ENCODE results near the gene GAPVD1. TPM values are rescaled to one million over a fixed set of nuclear protein-coding genes. Genes with fewer than 3 reads are reported as not detected.
"Not testable (repeated sequence)": the region's sequence is repeated elsewhere in the genome, so short reads cannot be mapped to it uniquely, and the experiment has no call there.

GAPVD1 gene
- total RNA-seq, 1 donor from 2014 or later: 50.0 TPM

DNA sequence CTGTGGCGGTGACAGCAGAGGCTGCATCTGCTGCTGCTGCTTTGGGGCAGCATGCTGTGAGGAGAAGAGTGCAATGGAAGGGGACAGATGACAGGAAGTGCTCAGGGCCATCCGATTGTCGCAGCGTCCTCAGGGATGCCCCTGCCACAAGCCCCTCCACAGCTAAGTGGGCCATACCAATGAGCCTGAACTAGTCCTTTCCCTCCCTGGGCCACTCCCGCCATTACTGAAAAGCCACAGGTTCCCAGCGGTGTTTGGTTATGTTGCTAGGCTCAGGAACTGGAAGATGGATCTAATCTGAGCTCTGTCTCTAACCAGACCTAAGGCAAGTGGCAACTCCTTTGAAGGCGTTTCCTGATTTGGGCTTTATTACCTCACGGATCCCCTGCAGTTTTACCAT lies 109.2 kb downstream of the GAPVD1 start:
- DNase-seq (ENCODE audit: low read depth): no peak

- no peak for DNase-seq (ENCODE audit: low read depth)
These were observed 111.0 kb downstream of the GAPVD1 start for GRCh38 chr9:125372441-125373226.

- DNase-seq (ENCODE audit: low read depth): peak; percentile 33
These were observed 113.0 kb downstream of the GAPVD1 start for GRCh38 chr9:125374443-125375309.

DNA sequence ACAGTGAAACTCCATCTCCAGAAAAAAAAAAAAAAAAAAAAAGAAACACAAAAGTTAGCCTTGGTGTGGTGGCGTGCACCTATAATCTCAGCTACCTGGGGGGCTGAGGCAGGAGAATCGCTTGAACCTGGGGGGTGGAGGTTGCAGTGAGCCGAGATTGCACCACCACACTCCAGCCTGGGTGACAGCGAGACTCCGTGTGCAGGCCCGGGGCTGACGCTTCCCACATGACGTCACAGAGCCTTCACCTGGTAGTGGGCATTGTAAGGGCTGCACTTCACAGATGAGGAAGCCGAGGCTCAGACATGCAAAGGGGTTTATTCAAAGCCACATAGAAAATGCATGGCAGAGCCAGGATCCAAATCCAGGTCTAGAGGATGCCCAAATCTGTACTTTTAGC lies 114.2 kb downstream of the GAPVD1 start:
- DNase-seq (ENCODE audit: low read depth): no peak

- DNase-seq (ENCODE audit: low read depth): no peak
These were observed 114.9 kb downstream of the GAPVD1 start for GRCh38 chr9:125376261-125377226.

- DNase-seq (ENCODE audit: low read depth): no peak
These were observed 116.1 kb downstream of the GAPVD1 start for GRCh38 chr9:125377584-125378250.

GRCh38 chr9:125378778-125379177 lies 117.2 kb downstream of the GAPVD1 start:
- no peak for DNase-seq (ENCODE audit: low read depth)

GRCh38 chr9:125379208-125379607 lies 117.6 kb downstream of the GAPVD1 start:
- DNase-seq (ENCODE audit: low read depth): no peak

GRCh38 chr9:125380406-125380805 lies 118.8 kb downstream of the GAPVD1 start:
- DNase-seq (ENCODE audit: low read depth): no peak

DNA sequence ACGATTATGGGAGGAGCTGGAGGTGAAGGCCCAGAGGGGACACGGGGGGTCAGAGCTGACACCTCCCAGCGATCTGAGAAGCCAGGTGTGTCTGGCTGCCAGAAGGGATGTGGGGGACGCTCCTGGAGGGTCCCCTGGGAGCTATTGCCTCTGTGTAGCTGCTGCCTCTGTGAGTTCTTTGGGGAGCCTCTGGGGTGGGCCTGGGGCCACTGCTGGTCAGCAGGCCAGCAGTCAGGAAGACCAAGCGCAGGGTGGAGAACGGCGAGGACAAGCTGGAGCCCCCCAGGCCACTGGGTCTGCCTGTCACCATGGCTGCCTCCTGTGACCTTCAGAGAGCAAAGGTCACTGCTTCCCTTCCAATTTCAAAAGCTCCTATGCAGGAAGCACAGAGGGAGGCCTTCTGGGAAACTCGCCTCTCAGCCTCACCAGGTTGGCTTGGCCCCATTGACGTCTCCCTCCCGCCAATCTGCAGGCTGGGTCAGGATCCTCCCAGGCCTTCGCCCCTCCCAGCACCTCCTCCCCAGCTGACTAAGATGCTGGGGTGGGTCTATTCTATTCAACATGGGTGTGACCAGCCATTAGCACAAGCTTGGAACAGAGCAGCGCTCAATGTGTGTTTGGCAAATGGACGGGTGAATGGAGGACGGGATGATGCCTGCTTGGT lies 126.4 kb downstream of the GAPVD1 start:
- no peak for DNase-seq (ENCODE audit: low read depth)

GRCh38 chr9:125388978-125389377 lies 127.4 kb downstream of the GAPVD1 start:
- DNase-seq (ENCODE audit: low read depth): no peak

- DNase-seq (ENCODE audit: low read depth): no peak
These were observed 130.1 kb downstream of the GAPVD1 start for GRCh38 chr9:125391704-125392103.

DNA sequence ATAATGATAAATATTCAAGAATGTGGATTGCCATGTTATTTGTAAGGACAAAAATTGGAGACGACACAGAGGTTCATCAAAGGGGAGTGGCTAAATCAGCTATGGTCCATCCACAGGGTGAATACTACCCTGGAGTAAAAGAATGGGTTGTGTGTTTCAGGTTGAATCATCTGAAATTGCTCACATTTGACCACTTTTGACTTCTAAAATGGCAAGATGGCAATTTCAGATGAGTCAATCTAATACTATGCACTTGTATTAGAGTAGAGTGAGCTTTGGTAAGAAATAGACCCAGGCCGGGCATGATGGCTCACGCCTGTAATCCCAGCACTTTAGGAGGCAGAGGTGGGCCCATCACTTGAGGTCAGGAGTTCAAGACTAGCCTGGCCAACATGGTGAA lies 131.8 kb downstream of the GAPVD1 start:
- DNase-seq (ENCODE audit: low read depth): peak; percentile 36

- DNase-seq (ENCODE audit: low read depth): no peak
These were observed 135.2 kb downstream of the GAPVD1 start for GRCh38 chr9:125396799-125397198.

- no peak for DNase-seq (ENCODE audit: low read depth)
These were observed 136.1 kb downstream of the GAPVD1 start for GRCh38 chr9:125397736-125398135.

GRCh38 chr9:125398243-125398642 lies 136.6 kb downstream of the GAPVD1 start:
- DNase-seq (ENCODE audit: low read depth): no peak

DNA sequence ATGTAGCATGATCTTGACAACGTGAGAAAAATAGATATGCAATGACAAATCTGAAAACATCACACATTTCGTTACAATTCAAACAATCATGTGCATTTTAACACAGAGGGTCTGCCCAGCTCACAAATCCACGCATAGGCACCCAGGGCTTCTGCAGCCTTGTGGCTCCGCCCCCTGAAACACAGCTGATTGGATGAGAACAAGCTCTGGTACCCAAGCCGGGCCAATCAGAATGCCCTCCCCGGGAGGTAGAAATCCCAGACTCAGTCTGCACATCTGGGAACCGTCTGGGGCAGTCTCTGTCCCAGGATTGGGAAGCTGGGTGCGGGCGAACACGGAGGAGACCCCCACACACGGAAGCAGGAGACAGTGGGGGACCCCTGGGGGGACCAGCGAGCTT lies 137.5 kb downstream of the GAPVD1 start:
- DNase-seq (ENCODE audit: low read depth): no peak

GRCh38 chr9:125399666-125400065 lies 138.0 kb downstream of the GAPVD1 start:
- DNase-seq (ENCODE audit: low read depth): no peak

DNA sequence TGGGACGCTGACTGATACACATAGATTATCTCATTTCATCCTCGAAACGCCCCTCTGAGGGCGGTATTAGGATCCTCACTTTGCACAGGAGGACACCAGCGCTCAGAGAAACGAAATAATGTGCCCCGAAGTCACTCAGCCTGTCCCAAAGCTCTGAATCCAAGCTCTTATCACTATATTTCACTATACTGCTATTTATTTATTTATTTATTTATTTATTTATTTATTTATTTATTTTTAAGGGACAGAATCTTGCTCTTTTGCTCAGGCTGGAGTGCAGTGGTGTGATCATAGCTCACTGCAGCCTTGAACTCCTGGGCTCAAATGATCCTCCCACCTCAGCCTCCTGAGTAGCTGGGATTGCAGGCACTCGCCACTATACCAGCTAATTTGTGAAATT lies 138.6 kb downstream of the GAPVD1 start:
- DNase-seq (ENCODE audit: low read depth): not testable (repeated sequence)
